Measurements from ENCODE around the gene IMMP2L.

The IMMP2L gene

GRCh38 chr7:111027396-111027795, 534.9 kb downstream of the IMMP2L start:
- Histone ChIP-seq H3K27ac (ENCODE audit: low read depth, low read length) (no peak overlapping the region), H3K4me3 (ENCODE audit: insufficient read depth, low read length, poor library complexity, severe bottlenecking) (no peak overlapping the region), H3K79me2 (ENCODE audit: insufficient read depth, low read length) (no peaks in the 10 kb centered on the region), H3K9me3 (ENCODE audit: insufficient read depth, low read length) (no peaks in the 10 kb centered on the region), H2AFZ (ENCODE audit: low read depth, low read length, severe bottlenecking) (no peak overlapping the region), H3K9ac (ENCODE audit: low read length) (no peak overlapping the region), H4K20me1 (ENCODE audit: low read depth, low read length) (no peaks in the 10 kb centered on the region), H3K4me2 (ENCODE audit: low read depth, low read length, poor library complexity, severe bottlenecking) (no peak overlapping the region), H3K9me2 (replicated peaks; ENCODE audit: insufficient read depth, low read length) (no peaks in the 10 kb centered on the region), H3K36me3 (ENCODE audit: low read length) (no peaks in the 10 kb centered on the region), H3F3A (ENCODE audit: insufficient read depth) (no peaks in the 10 kb centered on the region), H3K27me3 (ENCODE audit: low read length) (no peaks in the 10 kb centered on the region)
- TF ChIP-seq EZH2phosphoT487 (conservative IDR thresholded peaks at IDR 0.05; ENCODE audit: low read length): no peak
- TF ChIP-seq CTCF (IDR thresholded peaks at IDR 0.05; ENCODE audit: insufficient read depth, low read length, poor library complexity, severe bottlenecking): no peak

GRCh38 chr7:111026806-111027205, 535.5 kb downstream of the IMMP2L start:
- TF ChIP-seq EZH2phosphoT487 (conservative IDR thresholded peaks at IDR 0.05; ENCODE audit: low read length) (no peak), CTCF (IDR thresholded peaks at IDR 0.05; ENCODE audit: insufficient read depth, low read length, poor library complexity, severe bottlenecking) (no peak)
- Histone ChIP-seq H3K27ac (ENCODE audit: low read depth, low read length) (no peak overlapping the region), H3K36me3 (ENCODE audit: low read length) (no peaks in the 10 kb centered on the region), H2AFZ (ENCODE audit: low read depth, low read length, severe bottlenecking) (no peak overlapping the region), H3K9ac (ENCODE audit: low read length) (no peak overlapping the region), H3K4me3 (ENCODE audit: insufficient read depth, low read length, poor library complexity, severe bottlenecking) (no peak overlapping the region), H3F3A (ENCODE audit: insufficient read depth) (no peaks in the 10 kb centered on the region), H3K9me2 (replicated peaks; ENCODE audit: insufficient read depth, low read length) (no peaks in the 10 kb centered on the region), H4K20me1 (ENCODE audit: low read depth, low read length) (no peaks in the 10 kb centered on the region), H3K27me3 (ENCODE audit: low read length) (no peaks in the 10 kb centered on the region), H3K4me2 (ENCODE audit: low read depth, low read length, poor library complexity, severe bottlenecking) (no peak overlapping the region), H3K79me2 (ENCODE audit: insufficient read depth, low read length) (no peaks in the 10 kb centered on the region), H3K9me3 (ENCODE audit: insufficient read depth, low read length) (no peaks in the 10 kb centered on the region)

- Histone ChIP-seq H3K9me3 (ENCODE audit: insufficient read depth, low read length) (no peaks in the 10 kb centered on the region), H4K20me1 (ENCODE audit: low read depth, low read length) (no peaks in the 10 kb centered on the region), H3K9ac (ENCODE audit: low read length) (no peak overlapping the region), H2AFZ (ENCODE audit: low read depth, low read length, severe bottlenecking) (no peak overlapping the region), H3K4me2 (ENCODE audit: low read depth, low read length, poor library complexity, severe bottlenecking) (no peak overlapping the region), H3K27me3 (ENCODE audit: low read length) (no peaks in the 10 kb centered on the region), H3F3A (ENCODE audit: insufficient read depth) (no peaks in the 10 kb centered on the region), H3K9me2 (replicated peaks; ENCODE audit: insufficient read depth, low read length) (no peaks in the 10 kb centered on the region), H3K79me2 (ENCODE audit: insufficient read depth, low read length) (no peaks in the 10 kb centered on the region), H3K4me3 (ENCODE audit: insufficient read depth, low read length, poor library complexity, severe bottlenecking) (no peak overlapping the region), H3K27ac (ENCODE audit: low read depth, low read length) (no peak overlapping the region), H3K36me3 (ENCODE audit: low read length) (no peaks in the 10 kb centered on the region)
- TF ChIP-seq CTCF (IDR thresholded peaks at IDR 0.05; ENCODE audit: insufficient read depth, low read length, poor library complexity, severe bottlenecking): no peak
- TF ChIP-seq EZH2phosphoT487 (conservative IDR thresholded peaks at IDR 0.05; ENCODE audit: low read length): no peak
These were observed 535.9 kb downstream of the IMMP2L start for GRCh38 chr7:111026343-111026742.

All from SU-DHL-6 (cell line).